HEK293T (cell line): ENCODE measurements around the gene KIF17.

Experiments used
- CTCF ChIA-PET: fragments of 350-600 bp; formaldehyde crosslinking; extraction: SDS; loops from one replicate; lab custom pipeline; 2021; ENCODE audit warnings: antibody characterized with exemption, inconsistent platforms; lab: Yijun Ruan, JAX
- POLR2A ChIA-PET: fragments of 350-600 bp; formaldehyde crosslinking; extraction: SDS; loops from one replicate; lab custom pipeline; 2020; ENCODE audit warnings: antibody characterized with exemption, inconsistent platforms; lab: Yijun Ruan, JAX
- DNase-seq: peaks from one replicate; pipeline ENCODE4 v3.0.0; 2012; ENCODE audit warnings: mixed read lengths; ENCODE audit errors: extremely low spot score
- ARNT ChIP-seq: fragments of 450-650 bp; IDR thresholded peaks from 2 replicates; pipeline ENCODE4 v1.6.1; 2017; ENCODE audit warnings: mild to moderate bottlenecking
- BHLHE40 ChIP-seq: fragments of 450-650 bp; IDR thresholded peaks from 2 replicates; pipeline ENCODE4 v1.6.1; 2016; ENCODE audit warnings: mild to moderate bottlenecking, moderate library complexity, borderline replicate concordance
- CTBP1 ChIP-seq: fragments of 450-650 bp; IDR thresholded peaks from 2 replicates; pipeline ENCODE4 v1.6.1; 2016; ENCODE audit warnings: borderline replicate concordance
- ELF4 ChIP-seq: fragments of 450-650 bp; IDR thresholded peaks from 2 replicates; pipeline ENCODE4 v1.6.1; 2017; ENCODE audit warnings: antibody characterized with exemption
- FOXA1 ChIP-seq: fragments of 450-650 bp; IDR thresholded peaks from 2 replicates; pipeline ENCODE4 v1.6.1; 2016; ENCODE audit warnings: mild to moderate bottlenecking
- FOXK2 ChIP-seq: fragments of 450-650 bp; IDR thresholded peaks from 2 replicates; pipeline ENCODE4 v1.6.1; 2016; ENCODE audit warnings: mild to moderate bottlenecking
- FOXM1 ChIP-seq: fragments of 450-650 bp; IDR thresholded peaks from 2 replicates; pipeline ENCODE4 v1.6.1; 2017; ENCODE audit warnings: mild to moderate bottlenecking, borderline replicate concordance
- HDGF ChIP-seq: fragments of 450-650 bp; IDR thresholded peaks from 2 replicates; pipeline ENCODE4 v1.6.1; 2017; ENCODE audit warnings: antibody characterized with exemption, borderline replicate concordance
- L3MBTL2 ChIP-seq: fragments of 450-650 bp; conservative IDR thresholded peaks from 2 replicates; pipeline ENCODE4 v1.6.1; 2016; ENCODE audit warnings: mild to moderate bottlenecking
- LEF1 ChIP-seq: fragments of 450-650 bp; IDR thresholded peaks from 2 replicates; pipeline ENCODE4 v1.6.1; 2017; ENCODE audit warnings: mild to moderate bottlenecking, borderline replicate concordance
- NFRKB ChIP-seq: fragments of 450-650 bp; IDR thresholded peaks from 2 replicates; pipeline ENCODE4 v1.6.1; 2016; ENCODE audit warnings: mild to moderate bottlenecking, moderate library complexity
- SP1 ChIP-seq: fragments of 450-650 bp; IDR thresholded peaks from 2 replicates; pipeline ENCODE4 v1.6.1; 2017
- SUZ12 ChIP-seq: fragments of 450-650 bp; IDR thresholded peaks from 2 replicates; pipeline ENCODE4 v1.6.1; 2016; ENCODE audit warnings: mild to moderate bottlenecking
- TARDBP ChIP-seq: fragments of 450-650 bp; IDR thresholded peaks from 2 replicates; pipeline ENCODE4 v1.6.1; 2016
- ZNF384 ChIP-seq: fragments of 450-650 bp; IDR thresholded peaks from 2 replicates; pipeline ENCODE4 v1.6.1; 2016
- TF ChIP-seq, protein P1 (sequence below): fragments of 450-650 bp; IDR thresholded peaks from 2 replicates; pipeline ENCODE4 v1.6.1; 2016

KIF17 gene

DNA sequence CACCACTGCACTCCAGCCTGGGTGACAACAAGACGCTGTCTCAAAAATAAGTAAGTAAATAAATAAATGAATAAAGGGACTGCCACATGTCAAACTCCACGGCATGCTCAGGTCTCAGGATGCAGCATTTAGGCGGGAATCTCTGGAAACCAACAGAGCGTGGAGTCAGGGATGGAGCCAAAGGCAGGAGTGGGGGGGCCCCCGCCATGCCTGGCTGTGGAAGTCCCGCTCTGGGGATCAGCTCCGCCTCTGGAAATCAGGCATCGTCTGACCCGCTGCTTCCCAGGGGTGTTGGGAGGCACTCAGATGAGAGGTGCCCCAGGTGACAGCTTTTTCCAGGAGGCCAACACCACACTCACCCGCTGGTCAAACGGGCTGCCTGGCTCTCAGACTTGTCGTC lies 20.2 kb downstream of the KIF17 start:
- no peak for TF ChIP-seq L3MBTL2
- TF ChIP-seq SP1, result no peak
- TF ChIP-seq ARNT, result no peak
- TF ChIP-seq SUZ12, result no peak
- no peak for TF ChIP-seq FOXA1
- TF ChIP-seq FOXM1, result no peak
- no peak for TF ChIP-seq FOXK2
- no peak for TF ChIP-seq BHLHE40
- TF ChIP-seq CTBP1, result no peak
- no peak for TF ChIP-seq TARDBP
- TF ChIP-seq, protein P1, sequence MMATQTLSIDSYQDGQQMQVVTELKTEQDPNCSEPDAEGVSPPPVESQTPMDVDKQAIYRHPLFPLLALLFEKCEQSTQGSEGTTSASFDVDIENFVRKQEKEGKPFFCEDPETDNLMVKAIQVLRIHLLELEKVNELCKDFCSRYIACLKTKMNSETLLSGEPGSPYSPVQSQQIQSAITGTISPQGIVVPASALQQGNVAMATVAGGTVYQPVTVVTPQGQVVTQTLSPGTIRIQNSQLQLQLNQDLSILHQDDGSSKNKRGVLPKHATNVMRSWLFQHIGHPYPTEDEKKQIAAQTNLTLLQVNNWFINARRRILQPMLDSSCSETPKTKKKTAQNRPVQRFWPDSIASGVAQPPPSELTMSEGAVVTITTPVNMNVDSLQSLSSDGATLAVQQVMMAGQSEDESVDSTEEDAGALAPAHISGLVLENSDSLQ, result no peak
- no peak for TF ChIP-seq NFRKB
- no peak for TF ChIP-seq LEF1
- TF ChIP-seq HDGF, result no peak
- no peak for TF ChIP-seq ZNF384
- ChIA-PET CTCF (interaction anchor here (0.8 to 1.6 kb wide), 9 partner anchors 9 to 520 kb away, joined by 3 to 18 read pairs (median 6); partner anchors contain the start of genes KIF17, PINK1 and SH2D5), POLR2A (interaction anchor here (1.0 to 3.0 kb wide), 3 partner anchors 36 to 89 kb away, joined by 3 to 11 read pairs (median 5); partner anchors contain the start of gene DDOST)
- DNase-seq, result no peak

DNA sequence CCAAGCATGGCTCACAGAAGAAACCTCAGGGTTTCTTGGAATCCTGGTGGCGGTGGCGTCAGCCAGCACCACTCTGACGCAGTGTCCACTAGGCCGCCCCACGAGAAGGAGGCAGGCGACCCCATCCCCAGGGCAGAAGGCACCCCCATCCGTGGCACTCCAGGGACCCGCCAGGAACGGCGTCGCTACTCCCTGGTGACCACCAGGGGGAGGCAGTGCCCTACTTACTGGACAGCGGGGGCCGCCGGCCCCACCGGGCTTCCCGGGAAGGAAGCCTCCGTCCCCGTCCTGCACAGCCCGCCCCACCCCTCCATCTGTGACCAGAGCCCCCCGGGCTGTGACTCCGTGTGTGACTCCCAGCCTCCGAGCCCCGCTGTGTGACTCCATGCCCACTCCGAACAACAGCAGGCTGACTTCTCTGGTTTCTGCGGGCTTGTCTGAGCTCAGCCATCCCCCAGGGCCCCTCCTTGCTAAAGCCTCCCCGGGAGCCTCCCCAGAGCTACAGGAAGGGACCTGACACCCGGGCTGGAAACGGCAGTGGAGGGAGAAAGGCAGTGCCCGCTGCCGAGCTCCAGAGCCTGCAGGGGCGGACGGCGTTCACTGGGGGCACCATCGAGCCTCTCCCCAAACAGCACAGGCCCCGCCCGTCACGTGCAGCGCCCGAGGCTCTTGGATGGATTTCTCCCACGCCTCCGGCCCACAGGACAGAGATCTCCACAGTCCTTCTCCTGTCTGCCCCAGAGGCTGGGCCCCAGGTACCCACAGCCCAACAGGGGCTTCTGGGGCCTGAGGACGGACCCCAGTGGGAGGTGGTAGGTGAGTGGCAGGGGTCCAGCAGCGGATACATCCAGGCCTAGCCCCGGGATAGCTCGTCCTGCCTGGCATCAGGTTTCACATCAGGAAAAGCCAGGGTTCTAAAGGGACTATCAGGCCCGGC lies 21.1 kb downstream of the KIF17 start:
- TF ChIP-seq SP1, result no peak
- TF ChIP-seq, protein P1, result peak; percentile 42
- TF ChIP-seq ELF4, result no peak
- no peak for TF ChIP-seq ARNT
- TF ChIP-seq HDGF, result no peak
- peak; percentile 61; the same call in 1 of the 2 replicates for TF ChIP-seq BHLHE40
- TF ChIP-seq L3MBTL2, result peak; percentile 65
- POLR2A ChIA-PET, result interaction anchor here (0.9 to 3.0 kb wide), 5 partner anchors 35 to 91 kb away, joined by 3 to 11 read pairs (median 3); partner anchors contain the start of genes DDOST and SH2D5
- DNase-seq, result peak; percentile 87
- CTCF ChIA-PET, result interaction anchor here (0.6 to 1.6 kb wide), 19 partner anchors 10 to 1687 kb away, joined by 3 to 18 read pairs (median 3); partner anchors contain the start of genes KIF17, PINK1 and SH2D5

DNA sequence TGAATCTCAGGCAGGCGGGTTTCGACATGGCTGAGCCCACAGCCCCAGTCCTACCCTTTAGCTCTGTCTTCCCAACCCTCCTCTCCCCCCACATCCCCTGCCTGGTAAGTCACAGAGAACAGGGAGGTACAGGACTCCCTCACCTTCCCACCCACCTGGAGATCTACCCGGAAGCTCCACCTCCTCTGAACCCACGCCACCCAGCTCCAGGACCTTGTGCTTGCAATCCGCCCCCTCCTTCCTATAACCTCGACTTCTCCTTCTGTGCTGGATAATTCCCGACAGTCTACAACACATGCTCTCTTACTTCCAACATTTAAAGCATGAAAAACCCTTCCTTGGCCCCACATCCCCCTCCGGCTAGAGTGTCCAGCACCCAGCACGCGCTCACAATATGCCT lies 22.3 kb downstream of the KIF17 start:
- CTCF ChIA-PET, result no interaction called here
- DNase-seq, result no peak
- POLR2A ChIA-PET, result no interaction called here
- TF ChIP-seq ARNT, result no peak
- TF ChIP-seq FOXM1, result no peak
- TF ChIP-seq, protein P1, result no peak
- no peak for TF ChIP-seq FOXA1
- TF ChIP-seq SUZ12, result no peak
- no peak for TF ChIP-seq LEF1
- no peak for TF ChIP-seq CTBP1
- TF ChIP-seq HDGF, result no peak
- TF ChIP-seq NFRKB, result no peak
- no peak for TF ChIP-seq ZNF384
- TF ChIP-seq TARDBP, result no peak
- TF ChIP-seq SP1, result no peak
- TF ChIP-seq L3MBTL2, result no peak

DNA sequence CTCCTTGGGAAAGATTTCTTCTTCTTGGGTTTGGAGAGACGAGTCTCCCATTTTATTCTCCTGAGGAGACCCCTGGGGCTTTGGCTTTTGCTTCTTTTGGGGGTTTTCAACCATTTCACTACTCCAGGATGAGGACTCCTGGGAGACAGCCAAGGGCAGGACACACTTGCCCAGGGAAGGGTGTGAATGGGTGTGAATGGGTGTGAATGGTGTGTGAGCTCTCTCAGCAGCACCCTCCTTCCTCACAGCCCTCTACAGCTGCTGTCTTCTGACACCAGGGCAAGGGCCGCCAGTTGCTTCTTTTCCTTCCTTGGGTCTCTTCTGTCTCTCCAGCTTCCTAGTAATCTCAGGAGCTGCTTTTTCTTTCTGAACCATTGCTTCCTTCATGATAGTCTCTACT lies 24.2 kb downstream of the KIF17 start:
- TF ChIP-seq LEF1, result no peak
- no peak for TF ChIP-seq ZNF384
- CTCF ChIA-PET, result no interaction called here
- POLR2A ChIA-PET, result interaction anchor here (1.1 kb wide), 1 partner anchor 32 kb away, joined by 3 read pairs; the partner anchor contains the start of gene DDOST
- no peak for DNase-seq

DNA sequence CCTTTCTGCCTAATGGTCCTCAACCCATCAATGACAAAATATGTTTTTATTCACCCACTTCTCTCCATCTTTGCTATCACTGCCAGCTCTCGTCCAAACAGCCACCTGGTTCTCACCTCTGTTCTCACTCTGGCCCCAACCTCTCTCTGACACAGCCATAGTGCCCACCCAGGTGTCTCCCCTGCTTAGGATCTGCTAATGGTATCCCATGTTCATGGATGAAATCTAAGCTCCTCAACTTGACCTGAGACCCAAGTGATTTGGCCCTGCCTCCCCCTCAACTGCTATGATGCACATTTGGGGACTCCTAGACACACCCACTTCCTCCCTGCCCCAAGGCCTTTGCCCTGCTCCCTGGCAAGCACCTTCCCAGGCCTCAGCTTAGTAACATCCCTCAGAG lies 25.9 kb downstream of the KIF17 start:
- DNase-seq, result no peak
- ChIA-PET CTCF (interaction anchor here (0.6 kb wide), 1 partner anchor 31 kb away, joined by 3 read pairs; no protein-coding TSS in a partner anchor), POLR2A (interaction anchor here (0.7 kb wide), 1 partner anchor 95 kb away, joined by 3 read pairs; no protein-coding TSS in a partner anchor)
- no peak for TF ChIP-seq SUZ12

DNA sequence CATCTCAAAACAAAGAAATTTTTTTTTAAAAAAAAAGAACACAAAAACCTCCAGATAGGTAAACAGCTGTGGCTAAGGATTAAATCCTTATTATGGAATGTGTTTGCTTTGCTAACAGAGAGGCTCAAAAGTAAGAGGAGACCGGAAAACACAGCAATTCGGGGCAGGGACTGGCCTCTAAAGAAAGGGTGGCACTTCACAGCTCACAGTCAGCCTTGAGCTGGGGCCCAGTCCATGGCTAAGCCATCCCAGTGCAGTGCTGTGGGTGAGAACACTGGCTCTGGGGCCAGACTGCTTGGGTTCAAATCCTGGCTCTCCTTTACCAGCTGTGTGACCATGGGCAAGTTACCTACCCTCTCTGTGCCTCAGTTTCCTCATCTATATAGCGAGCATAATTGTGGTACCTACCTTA lies 28.2 kb downstream of the KIF17 start:
- no peak for TF ChIP-seq TARDBP
- no peak for TF ChIP-seq SP1
- TF ChIP-seq HDGF, result no peak
- no peak for TF ChIP-seq CTBP1
- no peak for TF ChIP-seq FOXM1
- TF ChIP-seq NFRKB, result no peak
- TF ChIP-seq, protein P1, result no peak
- no peak for TF ChIP-seq L3MBTL2
- TF ChIP-seq FOXA1, result no peak
- TF ChIP-seq ELF4, result no peak
- TF ChIP-seq ZNF384, result no peak
- no peak for TF ChIP-seq LEF1
- no peak for TF ChIP-seq BHLHE40
- ChIA-PET CTCF (no interaction called here), POLR2A (interaction anchor here (0.7 kb wide), 1 partner anchor 28 kb away, joined by 3 read pairs; the partner anchor contains the start of gene DDOST)
- DNase-seq, result no peak
